HL-60 (cell line): ENCODE measurements around the gene RAB31.
A peak's percentile ranks its signal among the peaks of the same experiment; 100 is the strongest.

ENCODE experiments used
- DNase-seq, 2 experiments: peaks; one replicate each; pipeline ENCODE4 v3.0.0-alpha.2; 2010 to 2020; ENCODE audit warnings: low read depth in 1 of 2, low spot score in 1 of 2
- H3K27ac ChIP-seq: fragments of 250-450 bp; sonication (Bioruptor Pico); replicated peaks from 2 replicates; pipeline ENCODE4 v1.5.1; 2020; ENCODE audit warnings: mild to moderate bottlenecking, moderate library complexity
- H3K27me3 ChIP-seq: fragments of 250-450 bp; sonication (Bioruptor Pico); 2 replicates; pipeline ENCODE4 v1.5.1; 2021; ENCODE audit warnings: mild to moderate bottlenecking, moderate library complexity; ENCODE audit not compliant: insufficient read depth, poor library complexity, severe bottlenecking
- H3K4me3 ChIP-seq: replicated peaks from 2 replicates; pipeline ENCODE4 v1.5.1; 2011; ENCODE audit warnings: mild to moderate bottlenecking, control low read depth, low read length; ENCODE audit not compliant: insufficient read depth
- CTCF ChIP-seq: IDR thresholded peaks from one replicate; pipeline ENCODE4 v1.5.1; 2011; ENCODE audit warnings: low read length, control low read depth, inconsistent platforms; ENCODE audit not compliant: insufficient read depth
- GABPA ChIP-seq: IDR thresholded peaks from 2 replicates; pipeline ENCODE4 v1.6.1; 2012; ENCODE audit warnings: low read depth
- POLR2AphosphoS5 ChIP-seq: IDR thresholded peaks from 2 replicates; pipeline ENCODE4 v1.6.1; 2012; ENCODE audit warnings: low read depth
- REST ChIP-seq: IDR thresholded peaks from 2 replicates; pipeline ENCODE4 v1.6.1; 2012; ENCODE audit warnings: low read depth; ENCODE audit not compliant: insufficient replicate concordance
- SPI1 ChIP-seq: IDR thresholded peaks from 2 replicates; pipeline ENCODE4 v1.6.1; 2012; ENCODE audit warnings: low read depth, mild to moderate bottlenecking, borderline replicate concordance
- long read RNA-seq: library from polyadenylated mRNA; unstranded; transcript quantifications from one replicate; pipeline ENCODE4 v2.0.0, GENCODE V29; 2020

Gene RAB31
- long read RNA-seq, full-length matches to known transcripts, result 4 of 5 reads
- long read RNA-seq, partial matches to known transcripts, result 0 of 5 reads
- long read RNA-seq, other reads (novel, unspliced or antisense), result 1 of 5 reads

- Histone ChIP-seq H3K4me3 (peak within 1 kb of the TSS; percentile 87), H3K27ac (peak within 1 kb of the TSS; percentile 83), H3K27me3 (no peaks in the 10 kb centered on the region)
- TF ChIP-seq POLR2AphosphoS5 (no peak; the same call in 1 of the 2 replicates), SPI1 (no peak), REST (no peak), CTCF (no peak), GABPA (no peak)
- peak; percentile 59 to 60 for DNase-seq
Observed at GRCh38 chr18:9708057-9708433, at the start of gene RAB31. Gene RAB31, plus strand, starts transcription at chr18:9708301. Its CDS starts 105 bp downstream, at chr18:9708406.

- Histone ChIP-seq H3K27ac (no peak overlapping the region), H3K27me3 (no peaks in the 10 kb centered on the region), H3K4me3 (no peak overlapping the region)
- no peak for TF ChIP-seq REST
- no peak for TF ChIP-seq CTCF
- no peak for TF ChIP-seq GABPA
- no peak for TF ChIP-seq SPI1
- no peak for TF ChIP-seq POLR2AphosphoS5
- no peak for DNase-seq
Observed at GRCh38 chr18:9659499-9660375, 48.4 kb upstream of the RAB31 start.

- no peak overlapping the region for H3K4me3 ChIP-seq
- TF ChIP-seq POLR2AphosphoS5 (no peak), SPI1 (no peak), REST (no peak), GABPA (no peak), CTCF (no peak)
- no peak for DNase-seq
Observed at GRCh38 chr18:9661564-9661963, 46.5 kb upstream of the RAB31 start.

More at GRCh38 chr18:9661564-9661963, 46.5 kb upstream of the RAB31 start:
- Histone ChIP-seq H3K27ac (no peak overlapping the region), H3K27me3 (no peaks in the 10 kb centered on the region)
